Stimulated activated naive B cell treated with anti-CD40 and anti-IgM and Interleukin-4, amounts not matched to agents 10 μg/mL and 1 μg/mL and 100 μg/mL, for 72 hours (primary cell): Measurements from ENCODE around the gene MAPK8IP2.
A peak's percentile ranks its signal among the peaks of the same experiment; 100 is the strongest.
"Not testable (repeated sequence)": the region's sequence is repeated elsewhere in the genome, so short reads cannot be mapped to it uniquely, and the experiment has no call there.

Experiments used
- ATAC-seq, 2 donors: fragments of 150-1000 bp; cut with Tn5 transposase; replicated peaks; 2 replicates each; pipeline ENCODE4 v1.10.0; 2021; ENCODE audit warnings: moderate library complexity in 1 of 2
- DNase-seq: peaks from one replicate; pipeline ENCODE4 v3.0.0; 2021
- H3K27ac Mint-ChIP-seq: one replicate; pipeline ENCODE4 v1.8.0; 2022; ENCODE audit warnings: mild to moderate bottlenecking, mixed read lengths
- H3K27me3 Mint-ChIP-seq, 2 donors: one replicate each; pipeline ENCODE4 v1.8.0; 2022; ENCODE audit warnings: mixed read lengths in 2 of 2
- H3K36me3 Mint-ChIP-seq, 2 donors: one replicate each; pipeline ENCODE4 v1.8.0; 2022; ENCODE audit warnings: mixed read lengths in 2 of 2, mild to moderate bottlenecking in 1 of 2
- H3K4me1 Mint-ChIP-seq, 2 donors: one replicate each; pipeline ENCODE4 v1.8.0; 2022; ENCODE audit warnings: mixed read lengths in 2 of 2, mild to moderate bottlenecking in 1 of 2
- H3K4me3 Mint-ChIP-seq, 2 donors: one replicate each; pipeline ENCODE4 v1.8.0; 2022; ENCODE audit warnings: mild to moderate bottlenecking in 2 of 2, mixed read lengths in 2 of 2, moderate library complexity in 1 of 2
- H3K9me3 Mint-ChIP-seq, 2 donors: one replicate each; pipeline ENCODE4 v1.8.0; 2022; ENCODE audit warnings: mixed read lengths in 2 of 2, mild to moderate bottlenecking in 1 of 2

MAPK8IP2 gene

GRCh38 chr22:50624347-50625130, 23.9 kb downstream of the MAPK8IP2 start:
- no peak for DNase-seq
- no peaks in the 10 kb centered on the region for H3K27me3 Mint-ChIP-seq
- H3K9me3 Mint-ChIP-seq: no peaks in the 10 kb centered on the region
- H3K4me1 Mint-ChIP-seq: peaks cover 41 to 66% of the 10 kb centered on the region in 2 donors
- ATAC-seq: no peak
- H3K4me3 Mint-ChIP-seq: no peak overlapping the region
- H3K36me3 Mint-ChIP-seq: peaks cover 8 to 16% of the 10 kb centered on the region in 2 donors
- H3K27ac Mint-ChIP-seq: no peak overlapping the region

- no peak overlapping the region for H3K27ac Mint-ChIP-seq
- H3K4me1 Mint-ChIP-seq: peaks cover 41 to 59% of the 10 kb centered on the region in 2 donors
Measured at GRCh38 chr22:50625131-50625567, 24.6 kb downstream of the MAPK8IP2 start.

GRCh38 chr22:50625568-50626313, 25.1 kb downstream of the MAPK8IP2 start:
- H3K9me3 Mint-ChIP-seq: no peaks in the 10 kb centered on the region
- no peak overlapping the region for H3K27ac Mint-ChIP-seq
- peaks cover 8 to 16% of the 10 kb centered on the region in 2 donors for H3K36me3 Mint-ChIP-seq
- no peak for DNase-seq
- H3K4me3 Mint-ChIP-seq: no peak overlapping the region
- peaks cover 39 to 53% of the 10 kb centered on the region in 2 donors for H3K4me1 Mint-ChIP-seq
- no peak for ATAC-seq
- H3K27me3 Mint-ChIP-seq: no peaks in the 10 kb centered on the region

More at GRCh38 chr22:50625131-50625567, 24.6 kb downstream of the MAPK8IP2 start:
- peaks cover 8 to 16% of the 10 kb centered on the region in 2 donors for H3K36me3 Mint-ChIP-seq
- no peak overlapping the region for H3K4me3 Mint-ChIP-seq
- no peak for DNase-seq
- no peaks in the 10 kb centered on the region for H3K27me3 Mint-ChIP-seq
- H3K9me3 Mint-ChIP-seq: no peaks in the 10 kb centered on the region
- ATAC-seq: no peak

DNA sequence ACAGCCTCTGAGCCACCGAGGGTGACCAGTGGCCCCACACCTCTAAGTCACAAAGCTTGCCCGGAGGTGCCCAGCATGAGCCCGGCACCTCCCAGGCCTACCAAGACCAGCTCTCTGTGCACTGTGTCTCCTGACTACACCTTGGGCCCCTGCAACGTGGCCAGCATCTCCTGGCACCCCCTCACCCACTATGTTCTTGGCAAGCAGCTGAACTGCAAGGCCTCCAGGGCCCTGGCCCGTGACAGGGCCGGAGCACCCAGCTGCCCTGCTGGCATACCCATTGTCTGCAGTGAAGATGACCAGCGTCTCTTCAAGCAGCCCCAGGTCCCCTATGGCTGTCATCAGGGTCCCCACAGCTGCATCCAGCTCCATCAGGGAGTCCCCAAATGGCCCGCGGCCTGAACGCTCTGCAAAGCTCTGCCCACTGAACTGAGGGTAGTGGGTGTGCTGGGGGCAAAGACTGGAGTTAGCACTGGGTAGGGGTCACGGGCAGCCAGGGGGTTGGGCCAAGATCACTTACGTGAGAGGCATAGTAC, 25.8 kb downstream of the MAPK8IP2 start:
- H3K4me3 Mint-ChIP-seq: peak overlapping the region; percentile 73 to 77
- no peaks in the 10 kb centered on the region for H3K27me3 Mint-ChIP-seq
- ATAC-seq: no peak
- H3K9me3 Mint-ChIP-seq: no peaks in the 10 kb centered on the region
- peaks cover 8 to 16% of the 10 kb centered on the region in 2 donors for H3K36me3 Mint-ChIP-seq
- DNase-seq: no peak
- peaks cover 33 to 47% of the 10 kb centered on the region in 2 donors for H3K4me1 Mint-ChIP-seq
- H3K27ac Mint-ChIP-seq: peak overlapping the region; percentile 51

- H3K36me3 Mint-ChIP-seq: peaks cover 8 to 16% of the 10 kb centered on the region in 2 donors
- H3K4me1 Mint-ChIP-seq: peaks cover 26 to 40% of the 10 kb centered on the region in 2 donors
- no peaks in the 10 kb centered on the region for H3K27me3 Mint-ChIP-seq
- H3K4me3 Mint-ChIP-seq: peak overlapping the region; percentile 80 to 86
- ATAC-seq (peak in 1 of 2 donors; percentile 17), DNase-seq (no peak)
- no peaks in the 10 kb centered on the region for H3K9me3 Mint-ChIP-seq
- H3K27ac Mint-ChIP-seq: peak overlapping the region; percentile 51
Measured at GRCh38 chr22:50626850-50627641, 26.5 kb downstream of the MAPK8IP2 start.

- H3K9me3 Mint-ChIP-seq: no peaks in the 10 kb centered on the region
- peaks cover 8 to 16% of the 10 kb centered on the region in 2 donors for H3K36me3 Mint-ChIP-seq
- ATAC-seq (peak; percentile 90 to 93), DNase-seq (peak; percentile 67)
- H3K4me3 Mint-ChIP-seq: peak within 1 kb of the TSS; percentile 80 to 86
- H3K27ac Mint-ChIP-seq: peak within 1 kb of the TSS; percentile 70
- peaks cover 21 to 32% of the 10 kb centered on the region in 2 donors for H3K4me1 Mint-ChIP-seq
- no peaks in the 10 kb centered on the region for H3K27me3 Mint-ChIP-seq
Measured at GRCh38 chr22:50627642-50628542, 27.3 kb downstream of the MAPK8IP2 start, which contains the start of gene ARSA. Gene ARSA (minus strand): TSS chr22:50628152. CDS start chr22:50627779, 373 bp downstream.

DNA sequence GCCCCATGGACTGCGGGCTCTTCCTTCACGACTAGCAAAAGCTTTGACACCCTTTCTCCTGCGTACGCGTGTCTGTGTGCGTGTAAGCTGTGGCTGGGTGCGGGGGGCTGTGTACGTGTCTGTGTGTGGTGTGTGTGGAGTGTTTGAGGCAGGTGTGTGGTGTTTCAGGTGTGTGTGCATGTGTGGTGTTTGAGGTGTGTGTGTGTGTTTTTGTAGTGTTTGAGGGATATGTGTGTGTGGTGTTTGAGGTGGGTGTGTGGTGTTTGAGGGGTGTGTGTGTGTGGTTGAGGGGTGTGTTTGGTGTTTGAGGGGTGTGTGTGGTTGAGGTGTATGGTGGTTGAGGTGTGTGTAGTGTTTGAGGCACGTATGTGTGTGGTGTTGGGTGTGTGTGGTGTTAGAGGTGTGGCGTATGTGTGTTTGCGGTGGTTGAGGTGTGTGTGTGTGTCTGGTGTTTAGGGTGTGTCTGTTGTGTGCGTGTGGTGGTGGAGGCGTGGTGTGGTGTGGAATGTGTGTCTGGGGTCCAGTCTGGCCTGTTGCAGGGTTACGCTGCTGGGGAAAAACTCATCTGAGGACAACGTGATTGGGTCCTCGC, 28.0 kb downstream of the MAPK8IP2 start:
- peaks cover 8 to 16% of the 10 kb centered on the region in 2 donors for H3K36me3 Mint-ChIP-seq
- H3K9me3 Mint-ChIP-seq: no peaks in the 10 kb centered on the region
- H3K27ac Mint-ChIP-seq: peak overlapping the region; percentile 70
- no peaks in the 10 kb centered on the region for H3K27me3 Mint-ChIP-seq
- ATAC-seq (peak in 1 of 2 donors; percentile 19), DNase-seq (no peak)
- peak overlapping the region; percentile 80 to 86 for H3K4me3 Mint-ChIP-seq
- peaks cover 19 to 30% of the 10 kb centered on the region in 2 donors for H3K4me1 Mint-ChIP-seq

DNA sequence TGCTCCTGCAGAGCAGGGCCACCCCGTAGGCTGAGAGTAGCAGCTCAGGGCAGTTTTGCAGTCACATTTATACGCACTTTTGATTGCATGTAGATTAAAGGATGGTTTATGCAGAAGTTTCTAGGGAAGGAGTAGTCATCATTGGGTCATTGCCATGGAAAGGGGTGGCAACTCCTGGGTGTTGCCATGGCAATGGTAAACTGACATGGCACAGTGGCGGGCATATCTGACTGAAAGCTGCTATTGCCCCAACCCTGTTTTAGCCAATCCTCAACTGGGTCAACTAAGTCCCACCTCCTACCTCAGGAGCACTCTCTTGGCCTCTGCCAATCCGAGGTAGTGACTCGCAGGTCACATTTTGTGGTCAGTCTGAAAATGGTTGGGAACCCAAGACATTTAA, 29.8 kb downstream of the MAPK8IP2 start:
- DNase-seq (no peak), ATAC-seq (no peak)
- Mint-ChIP-seq H3K4me3 (no peak overlapping the region), H3K36me3 (peaks cover 4 to 5% of the 10 kb centered on the region in 2 donors), H3K4me1 (peaks cover 20 to 23% of the 10 kb centered on the region in 2 donors), H3K9me3 (no peaks in the 10 kb centered on the region), H3K27ac (no peak overlapping the region), H3K27me3 (no peaks in the 10 kb centered on the region)

DNA sequence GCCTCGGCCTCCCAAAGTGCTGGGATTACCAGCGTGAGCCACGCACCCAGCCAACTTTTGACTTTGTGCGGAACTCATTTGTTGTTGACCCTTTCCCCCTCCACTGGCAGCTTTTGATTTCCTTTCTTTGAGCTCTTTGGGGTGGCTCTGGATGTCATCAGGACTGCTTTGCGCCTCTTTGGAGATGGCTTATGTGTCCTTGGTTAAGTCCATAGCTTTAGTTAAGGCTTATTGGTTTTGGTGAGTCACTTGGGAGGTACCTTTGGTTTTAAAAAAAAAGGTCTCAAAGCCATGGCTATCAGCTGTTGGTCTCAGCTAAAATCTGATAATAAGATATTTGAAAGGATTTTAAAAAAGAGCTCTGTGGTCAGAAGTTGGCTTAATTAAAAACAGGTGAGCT, 32.5 kb downstream of the MAPK8IP2 start:
- Mint-ChIP-seq H3K4me3 (no peak overlapping the region), H3K27me3 (no peaks in the 10 kb centered on the region), H3K36me3 (peaks cover 0 to 5% of the 10 kb centered on the region in 2 donors), H3K4me1 (peaks cover 9 to 15% of the 10 kb centered on the region in 2 donors), H3K27ac (no peak overlapping the region), H3K9me3 (peaks cover 0 to 4% of the 10 kb centered on the region in 2 donors)
- no peak for DNase-seq
- ATAC-seq: no peak

DNA sequence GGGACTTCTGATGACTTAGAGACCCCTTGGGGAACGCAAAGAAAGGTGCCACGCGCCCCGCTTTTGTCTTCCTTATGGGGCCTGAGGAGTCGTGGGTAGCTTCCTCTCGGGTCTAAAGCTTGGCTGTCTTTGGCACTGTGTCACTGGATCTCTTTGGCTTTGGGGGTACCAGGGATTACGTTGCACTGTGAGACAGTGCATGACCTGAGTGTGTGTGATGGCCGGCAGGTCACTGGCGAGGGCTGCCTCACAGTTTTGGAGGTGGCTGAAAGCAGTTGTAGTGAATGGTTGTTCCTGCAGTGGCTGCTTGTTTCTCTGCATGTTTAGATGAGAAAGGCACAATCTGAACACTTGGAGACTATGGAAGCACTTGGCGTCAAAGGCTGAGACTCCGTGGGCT, 33.2 kb downstream of the MAPK8IP2 start:
- no peak overlapping the region for H3K4me3 Mint-ChIP-seq
- no peak overlapping the region for H3K27ac Mint-ChIP-seq
- H3K36me3 Mint-ChIP-seq: peaks cover 0 to 5% of the 10 kb centered on the region in 2 donors
- H3K4me1 Mint-ChIP-seq: peaks cover 3 to 10% of the 10 kb centered on the region in 2 donors
- peaks cover 0 to 4% of the 10 kb centered on the region in 2 donors for H3K9me3 Mint-ChIP-seq
- DNase-seq: no peak
- H3K27me3 Mint-ChIP-seq: no peaks in the 10 kb centered on the region
- no peak for ATAC-seq

- Mint-ChIP-seq H3K4me1 (peaks cover 0 to 1% of the 10 kb centered on the region in 2 donors), H3K4me3 (no peak overlapping the region), H3K27me3 (no peaks in the 10 kb centered on the region), H3K27ac (no peak overlapping the region), H3K36me3 (peaks cover 0 to 5% of the 10 kb centered on the region in 2 donors), H3K9me3 (peaks cover 0 to 4% of the 10 kb centered on the region in 2 donors)
- DNase-seq (no peak), ATAC-seq (no peak)
Measured at GRCh38 chr22:50635591-50635990, 35.0 kb downstream of the MAPK8IP2 start.

DNA sequence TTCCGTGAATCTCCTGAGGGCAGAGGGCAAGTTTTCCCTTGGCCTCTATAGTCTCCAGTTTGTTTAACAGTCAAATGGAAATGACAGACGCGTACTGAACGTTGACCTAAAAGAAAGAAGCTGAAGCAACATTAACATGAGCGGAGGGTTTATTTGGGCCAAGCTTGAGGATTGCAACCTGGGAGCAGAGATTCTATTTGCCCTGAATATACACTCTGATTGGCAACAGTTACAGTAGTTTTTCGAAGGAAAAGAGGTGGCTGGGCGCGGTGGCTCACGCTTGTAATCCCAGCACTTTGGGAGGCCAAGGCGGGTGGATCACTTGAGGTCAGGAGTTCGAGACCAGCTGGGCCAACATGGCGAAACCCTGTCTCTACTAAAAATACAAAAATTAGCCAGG, 39.7 kb downstream of the MAPK8IP2 start:
- H3K27me3 Mint-ChIP-seq: peaks cover 11 to 26% of the 10 kb centered on the region in 2 donors
- not testable (repeated sequence) for H3K4me3 Mint-ChIP-seq, ATAC-seq, H3K4me1 Mint-ChIP-seq, H3K9me3 Mint-ChIP-seq, DNase-seq, H3K36me3 Mint-ChIP-seq, H3K27ac Mint-ChIP-seq
